ENCODE results near the gene ARL11.

Gene ARL11

DNA sequence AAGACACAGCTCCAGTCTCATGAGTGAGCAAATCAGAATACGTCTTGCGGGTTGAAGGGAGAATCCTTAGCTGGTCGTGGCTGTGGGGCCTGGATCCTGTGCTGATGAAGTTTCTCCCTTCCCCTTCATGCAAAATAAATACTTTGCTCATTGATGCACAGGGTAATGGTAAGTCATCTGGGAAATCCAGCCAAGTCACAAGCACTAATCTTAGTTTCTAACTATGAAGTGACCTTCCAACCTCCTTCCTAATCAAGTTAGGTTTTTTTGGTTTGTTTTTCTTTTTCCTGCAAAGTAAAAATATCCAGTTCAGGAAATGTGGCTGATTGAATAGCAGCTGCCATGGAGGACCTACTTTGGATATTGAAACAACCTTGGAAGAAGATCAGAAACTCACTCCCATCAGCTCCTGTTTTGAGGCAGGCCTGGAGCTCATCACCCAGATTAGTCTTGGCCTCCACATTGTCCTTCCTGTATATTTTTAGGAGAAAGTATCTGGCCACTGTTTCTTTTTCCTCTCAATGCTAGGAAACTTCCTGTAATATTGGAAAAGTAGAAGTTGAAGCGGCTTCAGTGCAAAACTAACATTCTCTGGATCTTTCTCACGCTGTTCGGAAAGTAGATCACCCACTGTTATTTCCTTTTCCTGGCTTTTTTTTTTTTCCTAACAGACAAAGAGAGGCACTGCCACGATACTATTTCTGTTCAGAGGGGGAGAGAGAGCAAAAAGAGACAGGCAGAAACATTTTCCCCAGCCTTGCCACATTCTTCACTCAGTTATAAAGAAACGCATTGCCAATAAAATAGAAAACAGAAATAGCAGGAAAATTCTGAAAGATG is 12.3 kb upstream of the ARL11 start:
- no peak for FAIRE-seq

DNA sequence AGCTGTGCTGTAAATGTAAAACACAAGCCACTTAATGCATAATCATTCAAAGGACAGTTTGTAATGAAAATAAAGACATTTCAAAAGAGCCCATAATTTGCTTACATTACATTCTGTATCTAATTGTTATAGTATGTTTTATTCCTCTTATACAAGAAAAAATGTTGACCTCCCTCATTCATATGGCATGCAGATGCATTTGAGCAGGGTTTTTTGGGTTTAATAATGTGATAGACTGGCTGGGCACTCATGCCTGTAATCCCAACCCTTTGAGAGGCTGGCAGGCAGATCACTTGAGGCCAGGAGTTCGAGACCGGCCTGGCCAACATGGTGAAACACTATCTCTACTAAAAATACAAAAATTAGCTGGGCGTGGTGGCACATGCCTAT is 11.6 kb upstream of the ARL11 start:
- FAIRE-seq: no peak

DNA sequence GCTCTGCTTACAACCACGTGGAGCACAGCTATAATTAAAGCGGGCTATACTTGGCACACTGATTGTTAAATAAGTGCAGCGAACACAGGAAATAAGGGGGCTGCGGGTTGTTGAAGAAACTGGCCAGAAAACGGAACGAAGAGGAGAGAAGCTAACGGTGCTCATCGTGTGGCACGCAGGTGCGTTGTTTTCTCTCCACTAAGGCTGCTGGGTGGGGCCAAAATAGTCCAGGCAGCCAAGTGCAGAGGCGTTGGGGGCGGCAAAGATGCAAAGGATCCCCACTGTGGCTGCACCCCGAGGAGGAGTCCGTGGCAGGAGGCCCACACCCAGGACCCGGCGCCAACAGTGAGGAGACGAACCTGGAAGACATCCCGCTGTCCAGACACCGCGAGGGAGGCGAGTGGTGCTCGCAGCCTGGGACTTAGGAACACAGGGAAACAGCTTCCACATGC is 8.1 kb upstream of the ARL11 start:
- no peak for FAIRE-seq

DNA sequence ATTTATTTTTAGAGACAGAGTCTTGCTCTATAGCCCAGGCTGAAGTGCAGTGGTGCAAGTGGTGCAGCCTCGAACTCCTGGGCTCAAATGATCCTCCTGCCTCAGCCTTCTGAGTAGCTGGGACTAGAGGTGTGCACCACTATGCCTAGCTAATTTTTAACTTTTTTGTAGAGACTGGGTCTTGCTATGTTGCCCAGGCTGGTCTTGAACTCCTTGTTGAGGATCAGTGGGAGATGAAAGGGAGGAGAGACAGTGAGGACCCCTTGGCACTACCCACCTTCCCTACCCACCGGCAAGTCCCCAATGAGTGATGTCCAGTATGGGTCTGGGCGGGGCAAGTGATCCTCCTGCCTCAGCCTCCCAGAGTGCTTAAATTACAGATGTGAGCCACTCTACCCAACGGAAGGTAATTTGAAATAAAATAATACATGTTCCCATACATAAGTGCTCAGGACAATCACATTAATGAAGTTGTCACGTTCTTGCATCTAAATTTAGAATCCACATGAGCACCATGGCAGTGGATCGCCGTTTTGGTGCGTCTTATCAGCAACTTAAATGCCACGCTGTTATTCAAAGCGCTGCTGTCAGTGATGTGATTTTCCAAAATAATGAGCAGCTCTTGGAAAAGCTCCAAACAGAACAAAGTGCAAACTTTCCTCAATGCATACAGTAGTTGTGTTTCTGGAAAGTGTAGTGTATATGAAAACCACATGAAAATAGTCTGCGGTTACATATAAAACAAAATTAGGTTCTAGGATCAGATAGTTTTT is 5.9 kb upstream of the ARL11 start:
- FAIRE-seq: no peak

DNA sequence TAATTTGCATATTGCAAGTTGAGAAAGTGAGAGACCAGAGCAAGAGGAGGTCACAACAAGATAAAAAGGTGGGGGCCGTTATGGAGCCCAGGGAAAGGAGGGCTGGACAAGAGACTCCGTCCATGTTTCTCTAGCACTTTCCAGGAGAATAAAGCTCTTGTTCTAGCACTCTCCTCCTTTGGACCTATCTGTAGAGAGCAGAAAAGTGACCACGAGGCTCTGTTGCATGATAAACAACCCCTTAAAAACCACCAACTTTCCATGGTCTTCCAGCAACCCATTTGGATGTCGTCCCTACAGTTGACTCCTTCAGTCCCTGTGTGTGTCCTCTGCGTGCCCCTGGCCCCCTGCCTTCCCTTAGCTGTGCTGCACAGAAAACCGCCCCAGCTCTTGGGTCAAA is 4.1 kb upstream of the ARL11 start:
- no peak for FAIRE-seq

DNA sequence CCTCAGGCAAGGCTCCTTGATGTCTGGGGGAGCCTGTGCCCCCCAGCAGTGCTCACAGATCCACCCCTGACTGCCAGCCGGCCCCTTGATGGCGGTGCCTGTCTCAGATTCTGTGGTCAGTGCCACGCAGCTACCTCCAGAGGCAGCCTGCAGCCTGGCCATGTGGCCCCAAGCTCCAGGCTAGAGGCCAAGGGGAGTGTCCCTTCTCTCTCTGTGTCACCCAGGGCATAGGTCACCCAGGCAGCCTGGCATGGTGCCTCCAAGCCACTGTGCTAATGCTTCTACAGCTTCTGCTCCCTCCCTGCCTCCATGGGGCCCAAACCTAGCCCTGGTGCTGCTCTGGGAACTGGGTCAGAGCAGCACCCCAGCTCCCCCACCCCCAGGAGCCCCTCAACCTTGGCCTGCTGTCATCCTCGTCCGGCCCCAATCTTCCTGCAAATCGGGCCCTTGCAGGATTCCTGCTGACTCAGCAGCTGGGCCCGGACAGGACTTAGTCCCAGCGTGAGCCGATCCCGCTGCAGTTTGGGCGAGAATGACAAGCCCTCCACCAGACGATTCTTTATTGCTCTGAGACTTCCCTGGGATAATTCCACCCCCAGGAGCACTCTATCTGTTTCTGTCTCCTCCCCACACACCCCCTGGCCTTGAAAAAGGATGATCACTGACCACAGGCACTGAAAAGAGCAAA is 2.8 kb upstream of the ARL11 start:
- no peak for FAIRE-seq

DNA sequence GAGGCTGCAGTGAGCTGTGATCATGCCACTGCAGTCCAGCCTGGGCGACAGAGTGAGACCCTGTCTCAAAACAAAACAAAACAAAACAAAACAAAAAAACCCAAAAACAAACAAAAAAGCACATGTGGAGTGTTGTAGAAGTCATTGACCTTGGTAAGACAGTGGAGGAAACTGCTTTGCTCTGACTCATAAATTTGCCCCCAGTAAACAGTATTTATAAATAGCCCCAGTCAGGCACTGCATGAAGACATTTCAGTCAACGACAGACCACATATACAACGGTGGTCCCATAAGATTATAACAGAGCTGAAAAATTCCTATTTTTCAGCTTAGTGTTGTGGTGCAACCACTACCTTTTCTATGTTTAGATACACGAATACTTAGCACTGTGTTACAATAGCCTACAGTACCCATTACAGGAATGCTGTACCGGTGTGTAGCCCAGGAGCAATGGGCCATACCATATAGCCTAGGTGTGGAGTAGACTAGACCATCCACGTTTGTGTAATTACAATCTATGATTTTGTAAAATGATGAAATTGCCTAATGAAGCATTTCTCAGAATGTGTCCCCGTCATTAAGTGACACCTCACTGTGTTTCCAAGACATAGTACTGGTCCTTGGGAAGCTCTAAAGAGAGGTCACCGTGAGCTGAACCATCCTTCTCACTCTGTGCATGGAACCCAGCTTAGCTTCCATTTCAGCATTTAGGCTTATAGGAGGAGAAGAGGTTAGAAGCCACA is 1.1 kb downstream of the ARL11 start:
- no peak for FAIRE-seq

DNA sequence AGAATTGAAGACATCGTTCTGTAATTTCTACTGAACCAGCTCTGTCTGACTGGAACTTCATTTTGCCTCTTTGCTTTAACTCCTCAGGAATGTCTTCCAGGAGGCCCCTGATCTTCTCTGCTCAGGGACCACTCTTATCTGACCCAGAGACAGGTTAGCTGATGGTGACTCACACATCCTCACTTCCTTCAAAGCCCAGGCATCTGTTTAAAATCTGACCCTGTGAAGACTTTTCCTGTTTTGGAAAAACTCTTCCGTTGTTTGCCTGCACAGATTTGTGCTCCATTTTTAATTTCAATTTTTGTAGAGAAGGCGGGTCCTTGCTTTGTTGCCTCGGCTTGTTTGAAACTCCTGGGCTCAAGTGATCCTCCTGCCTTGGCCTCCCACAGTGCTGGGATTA is 1.6 kb downstream of the ARL11 start:
- FAIRE-seq: no peak

DNA sequence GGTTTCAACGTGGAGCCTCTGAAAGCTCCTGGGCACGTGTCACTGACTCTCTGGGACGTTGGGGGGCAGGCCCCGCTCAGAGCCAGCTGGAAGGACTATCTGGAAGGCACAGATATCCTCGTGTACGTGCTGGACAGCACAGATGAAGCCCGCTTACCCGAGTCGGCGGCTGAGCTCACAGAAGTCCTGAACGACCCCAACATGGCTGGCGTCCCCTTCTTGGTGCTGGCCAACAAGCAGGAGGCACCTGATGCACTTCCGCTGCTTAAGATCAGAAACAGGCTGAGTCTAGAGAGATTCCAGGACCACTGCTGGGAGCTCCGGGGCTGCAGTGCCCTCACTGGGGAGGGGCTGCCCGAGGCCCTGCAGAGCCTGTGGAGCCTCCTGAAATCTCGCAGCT is 2.3 kb downstream of the ARL11 start:
- no peak for FAIRE-seq

DNA sequence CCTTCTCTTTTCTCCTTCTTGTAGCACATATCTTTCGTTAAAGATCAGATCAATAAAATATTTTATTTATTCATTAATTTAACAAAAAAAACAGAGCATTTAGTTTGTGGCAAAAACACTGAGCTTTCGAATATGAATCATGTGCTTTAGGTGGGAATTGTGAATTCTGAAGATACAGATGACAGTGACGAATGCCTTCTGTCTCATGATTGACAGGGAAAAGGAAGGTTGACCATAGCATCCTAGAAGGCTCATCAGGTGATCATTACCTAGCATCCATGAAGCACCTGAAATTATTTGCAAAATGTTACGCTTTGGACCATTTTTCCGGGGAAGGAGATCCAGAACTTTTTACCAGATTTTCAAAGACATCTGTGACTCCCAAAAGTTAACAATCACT is 3.8 kb downstream of the ARL11 start:
- FAIRE-seq: no peak

DNA sequence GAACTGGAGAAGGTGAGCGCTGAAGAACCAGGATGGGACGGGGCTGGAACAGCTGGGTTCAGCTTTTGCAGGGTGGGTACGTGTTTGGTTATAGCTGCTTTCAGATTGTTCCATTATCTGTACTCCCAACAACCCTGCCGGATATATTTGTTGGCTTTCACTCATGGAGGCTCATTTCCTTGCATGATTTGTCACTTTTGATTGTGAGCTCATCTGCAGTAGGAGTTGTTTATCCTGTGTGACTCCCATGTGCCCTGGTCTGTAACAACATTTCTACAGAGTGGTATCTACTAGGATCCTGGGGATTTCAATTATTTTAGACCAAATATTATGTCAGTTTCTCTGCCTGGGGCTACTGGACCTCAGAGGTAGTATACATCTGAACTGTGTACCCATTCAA is 5.4 kb downstream of the ARL11 start:
- FAIRE-seq: no peak

DNA sequence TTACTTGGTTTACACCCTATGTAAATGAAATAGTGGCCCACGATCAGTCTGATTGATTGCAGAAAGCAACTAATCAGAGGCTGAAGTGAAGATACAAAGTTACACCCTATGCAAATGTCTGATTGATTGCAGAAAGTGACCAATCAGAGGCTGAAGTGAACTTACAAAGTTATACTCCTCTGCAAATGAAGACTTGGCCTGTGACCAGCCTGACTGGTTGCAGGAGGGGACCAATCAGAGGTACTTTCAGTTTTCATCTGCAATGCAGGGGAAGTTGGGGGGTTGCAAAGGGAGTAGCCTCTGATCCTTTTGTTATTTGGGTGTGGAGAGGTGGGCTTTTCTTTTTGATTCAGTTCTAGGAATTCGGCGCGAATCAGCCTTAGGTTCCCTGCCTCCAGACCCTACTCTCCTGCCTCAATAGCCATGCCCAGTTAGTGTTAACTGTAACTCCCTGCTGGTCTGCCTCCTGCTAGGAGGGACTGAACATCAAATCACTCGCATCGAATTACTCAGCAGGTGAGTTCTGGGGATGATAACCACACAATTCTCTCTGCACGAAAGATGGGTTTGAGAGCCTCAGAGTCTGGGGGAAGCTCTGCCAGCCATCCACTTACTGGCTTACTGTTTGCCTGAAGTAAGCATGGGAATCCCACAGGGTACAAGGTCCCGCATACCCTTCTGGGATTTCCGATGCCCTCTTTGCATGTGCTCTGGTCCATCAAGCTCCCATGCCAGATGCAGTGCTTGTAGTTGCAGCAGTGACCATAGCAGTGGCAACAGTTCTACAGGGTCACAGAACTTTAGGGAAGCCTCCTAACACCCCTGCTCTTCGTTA is 7.5 kb downstream of the ARL11 start:
- no peak for FAIRE-seq

DNA sequence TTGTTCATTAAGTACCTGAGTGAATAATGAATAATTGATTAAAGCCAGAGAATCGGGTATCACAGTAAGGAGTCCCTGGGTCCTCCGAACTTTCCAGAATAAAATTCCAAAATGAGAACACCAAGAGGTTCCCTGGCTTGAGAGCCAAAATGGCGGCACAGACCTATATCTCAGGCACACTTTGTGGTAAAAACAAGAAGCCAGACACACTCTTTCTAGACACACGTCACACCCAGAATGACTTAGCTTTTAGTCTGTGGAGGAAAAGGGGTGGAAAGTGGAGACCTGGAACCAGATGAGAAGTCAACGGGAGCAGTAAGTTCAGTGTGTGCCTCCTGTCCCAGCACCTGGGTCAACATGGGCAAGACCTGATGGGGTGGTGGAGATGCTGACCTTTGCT is 8.4 kb downstream of the ARL11 start:
- FAIRE-seq: no peak

DNA sequence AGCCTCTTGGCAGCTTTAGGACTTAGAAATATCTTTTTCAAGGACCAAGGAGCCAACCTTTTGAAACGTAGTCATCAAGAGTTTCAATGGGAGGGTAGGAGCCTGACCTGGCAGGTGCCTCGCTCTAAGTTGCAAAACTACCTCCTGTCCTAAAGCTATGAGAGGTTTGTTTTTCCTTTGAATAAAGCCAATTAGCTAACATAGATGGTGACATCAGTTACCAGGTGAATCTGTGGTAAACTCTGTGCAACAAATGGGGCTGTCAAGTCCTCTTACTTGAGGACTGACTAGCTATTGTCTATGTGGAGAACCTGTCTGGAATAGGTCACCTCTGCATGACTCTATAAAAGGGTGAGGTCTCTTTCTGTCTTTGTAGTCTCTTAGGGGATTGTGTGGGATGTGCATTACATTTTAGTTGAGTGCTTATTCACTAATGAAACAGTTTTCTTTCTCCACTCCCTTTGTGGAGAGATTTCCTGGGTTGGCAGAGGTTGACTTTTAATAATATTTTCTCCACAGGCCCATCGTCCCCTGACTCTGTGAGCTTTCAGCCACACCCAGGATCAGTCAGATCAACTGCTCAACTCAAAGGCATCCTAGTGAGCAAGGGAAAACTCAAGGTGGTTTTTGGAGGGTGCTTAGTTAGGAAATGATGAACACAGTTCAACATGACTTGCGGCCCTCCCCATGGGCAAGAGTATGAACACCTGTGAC is 9.9 kb downstream of the ARL11 start:
- no peak for FAIRE-seq

DNA sequence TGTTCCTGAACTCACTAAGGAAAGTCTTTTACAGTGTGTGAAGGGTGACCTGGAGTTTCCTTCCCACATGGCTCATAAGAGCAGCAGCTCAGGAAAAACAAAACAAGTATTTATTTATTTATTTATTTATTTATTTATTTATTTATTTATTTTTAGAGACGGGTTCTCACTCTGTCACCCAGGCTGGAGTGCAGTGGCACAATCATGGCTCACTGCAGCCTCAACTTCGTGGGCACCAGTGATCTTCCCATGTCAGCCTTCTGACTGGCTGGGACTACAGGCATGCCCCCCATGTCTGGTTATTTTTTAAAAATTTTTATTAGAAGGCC is 10.4 kb downstream of the ARL11 start:
- no peak for FAIRE-seq

DNA sequence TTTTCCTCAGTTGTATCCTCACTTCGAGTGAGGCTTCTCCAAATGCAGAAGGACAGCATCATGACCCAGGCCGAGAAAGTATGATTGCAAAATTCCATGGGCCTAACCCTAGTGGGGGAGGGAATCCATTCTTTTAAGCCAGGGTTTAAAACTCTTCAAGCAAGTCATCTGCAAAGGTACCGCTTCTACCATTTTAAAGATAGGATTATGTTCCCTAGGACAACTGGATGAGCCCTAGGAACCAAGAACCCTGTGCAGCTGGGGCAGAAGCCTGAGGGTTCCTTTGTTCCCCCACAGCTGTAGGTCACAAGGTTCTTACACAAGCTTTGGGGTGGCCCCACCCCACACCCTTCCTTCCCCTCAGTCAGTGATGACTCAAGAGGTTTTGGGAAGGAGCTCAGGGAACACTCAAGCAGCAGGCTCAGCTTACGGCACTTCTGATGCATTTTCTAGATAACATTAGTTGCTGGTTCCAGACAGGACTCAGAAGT is 13.5 kb downstream of the ARL11 start:
- FAIRE-seq: no peak

DNA sequence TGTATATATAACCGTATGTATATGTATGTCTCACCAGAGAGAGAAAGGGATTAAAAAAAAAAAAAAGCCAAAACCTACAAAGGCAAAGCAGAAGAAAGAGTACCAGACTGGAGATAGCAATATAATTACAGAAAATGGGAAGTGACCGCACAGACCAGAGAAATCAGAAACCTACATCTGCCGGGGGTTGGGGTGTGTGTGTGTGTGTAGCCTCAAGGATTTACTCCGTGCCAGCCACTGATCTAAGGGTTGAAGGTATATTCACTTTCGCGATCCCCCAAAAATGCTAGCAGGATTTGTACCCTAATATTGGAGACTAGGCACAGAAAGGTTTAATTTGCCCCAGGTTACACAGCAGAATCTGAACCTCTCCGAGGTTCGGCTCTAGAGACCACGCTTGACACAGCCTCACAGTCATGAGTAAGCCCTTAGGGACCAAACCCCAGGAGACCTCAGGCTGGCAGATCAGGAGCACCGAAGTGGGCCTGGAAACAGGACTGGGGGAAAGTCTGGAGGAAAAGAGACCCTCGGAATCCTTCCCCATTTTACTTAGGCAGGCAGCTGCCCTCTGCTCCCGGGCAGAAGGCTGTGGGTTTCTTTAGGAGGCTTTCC is 14.8 kb downstream of the ARL11 start:
- no peak for FAIRE-seq

DNA sequence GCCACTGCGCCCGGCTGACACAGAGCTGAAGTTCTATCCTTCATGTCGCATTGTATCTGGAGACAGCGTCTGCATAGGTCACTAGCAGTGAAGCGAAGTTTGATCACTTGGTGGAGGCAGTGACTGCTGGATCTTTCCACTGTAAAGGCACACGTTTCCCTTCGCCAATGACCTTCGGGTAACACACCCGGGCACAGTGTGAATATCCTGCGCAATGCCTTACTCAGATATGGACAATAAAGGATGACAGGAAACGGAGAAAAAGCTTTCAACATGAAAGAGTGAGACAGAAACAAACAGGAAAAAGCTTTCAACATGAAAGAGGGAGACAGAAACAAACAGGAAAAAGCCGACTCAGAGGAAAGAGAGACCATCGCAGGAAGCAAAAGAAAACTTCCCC is 17.1 kb downstream of the ARL11 start:
- FAIRE-seq: no peak

DNA sequence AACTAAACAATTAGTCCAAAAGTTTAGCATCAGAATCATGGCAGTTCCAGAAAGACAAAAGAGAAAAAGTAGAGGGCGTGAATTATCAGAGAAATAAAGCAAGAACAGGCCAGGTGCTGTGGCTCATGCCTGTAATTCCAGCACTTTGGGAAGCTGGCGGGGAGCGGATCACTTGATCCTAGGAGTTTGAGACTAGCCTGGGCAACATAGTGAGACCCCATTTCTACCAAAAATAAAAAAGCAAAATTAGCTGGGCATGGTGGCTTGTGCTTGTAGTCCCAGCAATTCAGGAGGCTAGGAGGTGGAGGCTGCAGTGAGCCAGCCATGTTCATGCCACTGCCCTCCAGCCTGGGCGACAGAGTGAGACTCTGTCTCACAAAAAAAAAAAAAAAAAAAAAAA is 18.4 kb downstream of the ARL11 start:
- FAIRE-seq: no peak

DNA sequence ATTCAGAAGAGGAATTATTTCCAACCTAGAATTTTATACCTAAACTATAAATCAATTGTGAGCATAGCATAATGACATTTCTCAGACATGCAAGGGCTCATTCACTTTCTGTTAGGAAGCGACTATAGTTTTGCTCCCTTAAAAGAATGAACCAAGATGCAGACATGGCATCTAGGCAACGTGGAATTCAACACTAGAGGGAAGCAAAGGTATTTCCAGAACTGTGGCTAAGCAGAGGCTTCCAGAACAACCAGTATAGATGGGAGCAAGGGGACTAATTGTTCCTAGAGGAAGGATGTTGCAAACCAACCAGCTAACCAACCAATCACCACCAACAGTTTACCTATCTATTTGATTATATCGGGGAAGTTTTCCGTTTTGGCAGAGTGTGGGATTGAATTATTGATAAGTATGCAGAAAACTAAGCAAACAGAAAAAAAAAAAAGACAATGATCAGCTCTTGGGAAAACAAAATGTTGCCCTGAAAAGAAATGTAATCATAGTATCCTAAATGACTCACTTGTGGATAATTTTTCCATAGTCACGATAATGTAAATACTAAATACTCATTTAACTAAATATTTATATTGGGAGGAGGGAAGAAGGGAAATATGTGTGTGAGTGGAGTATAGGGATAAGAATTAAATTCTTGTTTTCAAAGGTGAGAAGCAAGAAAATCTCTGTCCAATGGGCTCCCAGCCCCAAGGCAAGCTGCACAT is 21.1 kb downstream of the ARL11 start:
- peak; percentile 93 for FAIRE-seq

Measured in G401.6 (cell line).